ACC112 (cell line): ENCODE measurements around the gene NLGN3.

Experiments used
- H2AFZ ChIP-seq: fragments of 200-600 bp; sonication (generic); one replicate; pipeline ENCODE4 v1.6.0; 2017; ENCODE audit warnings: antibody characterized with exemption, low read length; ENCODE audit not compliant: unreplicated experiment
- H3K27ac ChIP-seq: fragments of 200-600 bp; sonication (generic); 2 replicates; pipeline ENCODE4 v1.5.1; 2014; ENCODE audit warnings: low read depth, mild to moderate bottlenecking, antibody characterized with exemption, low read length, moderate library complexity
- H3K27me3 ChIP-seq: fragments of 200-600 bp; sonication (generic); 2 replicates; pipeline ENCODE4 v1.6.1; 2014; ENCODE audit warnings: mild to moderate bottlenecking, antibody characterized with exemption, low read length, moderate library complexity, mixed read lengths; ENCODE audit not compliant: insufficient read depth
- H3K36me3 ChIP-seq: fragments of 200-600 bp; sonication (generic); 2 replicates; pipeline ENCODE4 v1.6.1; 2016; ENCODE audit warnings: mild to moderate bottlenecking, antibody characterized with exemption, low read length, moderate library complexity, mixed read lengths; ENCODE audit not compliant: insufficient read depth
- H3K4me1 ChIP-seq: fragments of 200-600 bp; sonication (generic); one replicate; pipeline ENCODE4 v1.6.1; 2016; ENCODE audit warnings: low read length, mixed read lengths; ENCODE audit not compliant: insufficient read depth, unreplicated experiment, control insufficient read depth
- H3K4me3 ChIP-seq: fragments of 200-600 bp; sonication (generic); 2 replicates; pipeline ENCODE4 v1.5.1; 2014; ENCODE audit warnings: mild to moderate bottlenecking, low read depth, low read length
- H3K79me2 ChIP-seq: fragments of 200-600 bp; sonication (generic); one replicate; pipeline ENCODE4 v1.6.0; 2016; ENCODE audit warnings: low read length; ENCODE audit not compliant: control insufficient read depth, unreplicated experiment, insufficient read depth

The NLGN3 gene

DNA sequence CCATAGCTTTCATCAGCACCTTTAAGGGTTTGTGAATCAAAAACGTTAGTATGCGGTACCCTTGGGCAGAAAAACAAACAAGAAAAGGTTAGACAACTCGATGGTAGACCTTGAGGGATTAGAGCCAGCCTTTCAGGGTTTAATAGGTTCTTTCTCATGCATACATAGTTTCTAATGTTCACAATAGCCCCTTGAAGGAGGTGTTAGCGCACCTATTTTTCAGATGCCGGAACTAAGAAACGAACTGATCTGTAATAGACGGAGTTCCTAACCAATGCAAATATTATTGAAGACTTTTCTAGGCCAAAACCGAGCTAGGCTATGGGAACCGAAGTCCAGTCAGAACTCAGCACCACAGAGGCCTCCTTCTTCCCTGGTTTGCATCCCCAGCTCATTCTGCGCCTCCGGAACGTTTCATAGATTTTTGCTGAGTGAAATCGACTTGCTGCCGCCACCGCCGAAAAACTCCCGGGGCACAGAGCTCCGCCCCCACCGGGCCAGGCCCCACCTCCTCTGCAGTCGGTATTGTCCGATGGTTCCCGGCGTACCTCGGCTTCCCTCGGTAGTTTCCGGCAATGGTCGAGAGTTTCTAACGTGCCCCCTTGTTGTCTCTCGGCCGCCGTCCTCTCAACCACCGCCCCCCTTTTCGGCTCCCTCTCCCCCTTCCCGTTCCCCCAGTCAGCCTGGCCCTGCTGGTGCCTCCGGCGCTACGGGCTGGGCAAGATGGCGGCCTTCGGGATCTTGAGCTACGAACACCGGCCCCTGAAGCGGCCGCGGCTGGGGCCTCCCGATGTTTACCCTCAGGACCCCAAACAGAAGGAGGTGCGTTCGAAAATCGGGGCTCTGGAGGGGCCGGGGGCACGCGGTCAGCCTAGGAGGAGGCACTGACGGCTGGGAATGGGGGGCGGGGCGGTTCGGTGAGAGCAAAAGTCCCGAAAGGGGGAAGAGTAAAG is 26.3 kb upstream of the NLGN3 start, which contains the start of gene MED12:
Gene MED12, plus strand, starts transcription at position 565 of the 953 bp plus-strand sequence. Its CDS starts 159 bp downstream, at position 724.
- peaks cover 6% of the 10 kb centered on the region for H3K79me2 ChIP-seq
- peak within 1 kb of the TSS; percentile 83 for H3K4me3 ChIP-seq
- H3K27me3 ChIP-seq: no peaks in the 10 kb centered on the region
- no peaks in the 10 kb centered on the region for H3K36me3 ChIP-seq
- H2AFZ ChIP-seq: peak within 1 kb of the TSS; percentile 78
- no peaks in the 10 kb centered on the region for H3K4me1 ChIP-seq
- H3K27ac ChIP-seq: peak within 1 kb of the TSS; percentile 46; the same call in 1 of the 2 replicates

DNA sequence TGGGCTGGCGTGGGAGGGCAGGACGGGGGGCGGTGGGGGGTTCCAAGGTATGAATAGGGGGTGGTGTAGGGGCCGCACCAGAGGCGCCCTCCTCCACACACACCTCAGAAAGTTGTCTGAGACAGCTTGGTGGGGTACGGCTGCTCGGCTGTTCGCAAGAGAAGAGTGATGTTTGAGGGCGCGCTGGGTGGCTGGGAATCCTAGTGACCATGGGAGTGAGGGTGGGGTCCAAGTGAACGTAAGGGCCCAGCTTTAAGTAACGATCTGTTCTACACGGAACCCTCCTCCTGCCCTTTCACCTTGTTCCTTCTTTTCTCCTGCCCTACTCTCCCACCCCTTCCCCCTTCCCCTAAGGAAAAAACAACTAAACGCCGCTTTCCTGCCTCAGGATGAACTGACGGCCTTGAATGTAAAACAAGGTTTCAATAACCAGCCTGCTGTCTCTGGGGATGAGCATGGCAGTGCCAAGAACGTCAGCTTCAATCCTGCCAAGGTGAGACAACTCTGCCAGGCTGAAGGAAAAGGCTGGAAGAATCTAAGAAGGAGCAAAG is 25.6 kb upstream of the NLGN3 start:
- Histone ChIP-seq H3K27me3 (no peaks in the 10 kb centered on the region), H3K36me3 (no peaks in the 10 kb centered on the region), H3K4me1 (no peaks in the 10 kb centered on the region), H2AFZ (peak overlapping the region; percentile 78), H3K4me3 (peak overlapping the region; percentile 83), H3K79me2 (peaks cover 6% of the 10 kb centered on the region), H3K27ac (no peak overlapping the region)

DNA sequence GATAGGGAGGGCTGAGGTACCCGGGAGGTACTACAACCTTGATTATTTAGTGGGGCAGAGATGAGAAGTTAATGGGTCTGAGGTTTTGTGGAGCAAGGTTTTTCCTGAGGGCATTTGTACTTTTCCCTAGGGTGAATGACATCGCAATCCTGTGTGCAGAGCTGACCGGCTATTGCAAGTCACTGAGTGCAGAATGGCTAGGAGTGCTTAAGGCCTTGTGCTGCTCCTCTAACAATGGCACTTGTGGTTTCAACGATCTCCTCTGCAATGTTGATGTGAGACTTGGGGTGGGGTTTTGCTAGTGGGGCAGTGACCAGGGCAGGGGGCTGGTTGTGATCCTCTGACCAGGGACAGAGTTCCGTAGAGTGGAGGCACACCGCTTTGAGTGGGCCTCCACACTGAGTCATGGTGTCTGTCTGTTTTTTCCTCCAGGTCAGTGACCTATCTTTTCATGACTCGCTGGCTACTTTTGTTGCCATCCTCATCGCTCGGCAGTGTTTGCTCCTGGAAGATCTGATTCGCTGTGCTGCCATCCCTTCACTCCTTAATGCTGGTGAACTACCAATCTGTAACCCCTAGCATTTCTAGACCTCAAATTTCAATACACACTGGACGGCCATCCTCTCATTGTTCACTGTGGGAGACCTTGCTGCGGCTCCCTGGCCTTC is 16.3 kb upstream of the NLGN3 start:
- peak overlapping the region; percentile 23; the same call in 1 of the 2 replicates for H3K27ac ChIP-seq
- peaks cover 12% of the 10 kb centered on the region for H3K4me1 ChIP-seq
- H3K36me3 ChIP-seq: no peaks in the 10 kb centered on the region

DNA sequence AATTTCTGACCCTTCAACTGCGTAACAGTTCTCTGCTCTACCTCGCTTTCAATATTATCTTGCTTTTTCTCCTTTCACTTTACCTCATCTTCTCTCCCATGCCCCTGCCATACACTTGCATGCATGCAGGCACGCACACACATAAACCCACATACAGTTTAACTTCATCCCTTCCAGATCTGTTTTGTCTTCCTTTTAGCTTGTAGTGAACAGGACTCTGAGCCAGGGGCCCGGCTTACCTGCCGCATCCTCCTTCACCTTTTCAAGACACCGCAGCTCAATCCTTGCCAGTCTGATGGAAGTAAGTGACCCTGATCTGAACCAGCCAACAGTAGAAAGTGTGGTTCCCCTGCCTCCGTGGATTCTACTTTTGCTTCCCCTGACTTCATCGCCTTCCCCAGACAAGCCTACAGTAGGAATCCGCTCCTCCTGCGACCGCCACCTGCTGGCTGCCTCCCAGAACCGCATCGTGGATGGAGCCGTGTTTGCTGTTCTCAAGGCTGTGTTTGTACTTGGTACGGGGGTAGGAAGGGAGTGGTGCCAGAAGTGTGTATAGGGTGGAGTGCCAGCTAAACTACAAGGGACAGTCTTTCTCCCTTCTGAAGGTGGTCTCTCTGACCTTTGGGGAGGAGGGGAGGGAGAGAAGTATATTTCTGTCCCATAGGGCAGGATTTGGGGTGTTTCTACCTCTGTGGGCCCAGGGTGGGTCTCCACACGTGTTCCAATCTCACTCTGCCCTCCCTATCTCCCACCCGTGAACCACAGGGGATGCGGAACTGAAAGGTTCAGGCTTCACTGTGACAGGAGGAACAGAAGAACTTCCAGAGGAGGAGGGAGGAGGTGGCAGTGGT is 15.5 kb upstream of the NLGN3 start:
- no peak overlapping the region for H3K4me3 ChIP-seq
- peak overlapping the region; percentile 23; the same call in 1 of the 2 replicates for H3K27ac ChIP-seq
- H3K27me3 ChIP-seq: no peaks in the 10 kb centered on the region
- H3K4me1 ChIP-seq: peaks cover 12% of the 10 kb centered on the region
- H3K79me2 ChIP-seq: no peaks in the 10 kb centered on the region
- no peaks in the 10 kb centered on the region for H3K36me3 ChIP-seq
- H2AFZ ChIP-seq: no peak overlapping the region

More for the DNA sequence above, 16.3 kb upstream of the NLGN3 start:
- H3K79me2 ChIP-seq: no peaks in the 10 kb centered on the region
- H3K4me3 ChIP-seq: no peak overlapping the region
- H2AFZ ChIP-seq: no peak overlapping the region
- H3K27me3 ChIP-seq: no peaks in the 10 kb centered on the region

DNA sequence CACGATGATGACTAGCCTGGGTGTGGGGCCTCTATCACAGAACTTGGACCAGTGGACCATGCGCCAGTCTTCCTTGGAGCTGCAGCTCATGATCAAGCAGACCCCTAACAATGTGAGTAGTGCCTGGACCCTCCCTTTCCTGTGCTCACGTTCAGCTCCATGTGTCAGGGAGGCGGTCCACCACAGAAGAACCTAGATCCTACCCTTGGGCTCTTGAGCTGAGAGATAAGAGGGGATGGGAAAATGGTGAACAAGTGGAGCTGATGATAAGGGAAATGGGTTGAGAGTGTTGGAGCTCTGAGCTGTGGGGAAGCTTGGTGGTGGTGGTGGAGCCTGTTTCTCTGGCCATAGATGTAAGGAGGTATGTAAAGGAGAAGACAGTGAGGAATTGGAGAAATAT is 13.1 kb upstream of the NLGN3 start:
- Histone ChIP-seq H3K79me2 (no peaks in the 10 kb centered on the region), H3K27me3 (no peaks in the 10 kb centered on the region), H2AFZ (no peak overlapping the region), H3K4me3 (no peak overlapping the region), H3K27ac (no peak overlapping the region), H3K36me3 (no peaks in the 10 kb centered on the region), H3K4me1 (peaks cover 12% of the 10 kb centered on the region)

DNA sequence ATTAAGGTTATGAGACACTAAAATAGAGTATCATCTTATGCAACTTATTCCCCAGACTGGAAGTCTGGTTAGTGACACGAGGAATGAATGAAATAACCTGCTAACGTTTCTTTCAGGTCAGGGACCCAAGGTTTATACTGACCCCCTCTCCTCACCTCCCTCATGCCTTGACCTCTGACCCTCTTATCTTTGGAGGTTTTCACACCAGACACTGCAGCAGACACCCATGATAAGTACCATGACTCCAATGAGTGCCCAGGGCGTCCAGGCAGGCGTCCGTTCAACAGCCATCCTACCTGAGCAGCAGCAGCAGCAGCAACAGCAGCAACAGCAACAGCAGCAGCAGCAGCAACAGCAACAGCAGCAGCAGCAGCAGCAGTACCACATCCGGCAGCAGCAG is 4.2 kb upstream of the NLGN3 start:
- no peaks in the 10 kb centered on the region for H3K79me2 ChIP-seq
- no peaks in the 10 kb centered on the region for H3K27me3 ChIP-seq
- no peak overlapping the region for H3K4me3 ChIP-seq
- H2AFZ ChIP-seq: no peak overlapping the region
- H3K36me3 ChIP-seq: no peaks in the 10 kb centered on the region
- no peaks in the 10 kb centered on the region for H3K4me1 ChIP-seq
- no peak overlapping the region for H3K27ac ChIP-seq

DNA sequence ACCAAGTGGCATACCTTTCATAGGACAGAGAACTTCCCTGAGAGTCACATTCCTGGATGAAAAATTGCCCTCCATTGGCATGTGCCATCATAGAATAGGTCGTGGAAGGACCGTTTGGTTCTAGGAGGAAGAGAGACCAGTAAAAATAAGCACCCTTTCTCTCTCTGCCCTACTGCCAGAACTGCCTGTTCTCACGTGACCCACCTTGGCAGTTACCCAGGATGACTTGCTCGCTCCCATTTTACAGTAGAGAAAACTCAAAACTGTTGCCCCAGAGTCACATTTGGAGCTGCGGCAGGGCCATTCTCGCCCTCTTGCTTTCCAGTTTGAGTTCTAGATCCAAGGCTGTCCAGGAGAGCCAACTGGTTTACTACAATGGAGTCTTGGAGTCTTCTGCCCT is 1.1 kb upstream of the NLGN3 start:
- H3K36me3 ChIP-seq: no peaks in the 10 kb centered on the region
- H3K27me3 ChIP-seq: no peaks in the 10 kb centered on the region
- no peak overlapping the region for H2AFZ ChIP-seq
- no peak overlapping the region for H3K27ac ChIP-seq
- H3K79me2 ChIP-seq: no peaks in the 10 kb centered on the region
- H3K4me1 ChIP-seq: no peaks in the 10 kb centered on the region
- no peak overlapping the region for H3K4me3 ChIP-seq

DNA sequence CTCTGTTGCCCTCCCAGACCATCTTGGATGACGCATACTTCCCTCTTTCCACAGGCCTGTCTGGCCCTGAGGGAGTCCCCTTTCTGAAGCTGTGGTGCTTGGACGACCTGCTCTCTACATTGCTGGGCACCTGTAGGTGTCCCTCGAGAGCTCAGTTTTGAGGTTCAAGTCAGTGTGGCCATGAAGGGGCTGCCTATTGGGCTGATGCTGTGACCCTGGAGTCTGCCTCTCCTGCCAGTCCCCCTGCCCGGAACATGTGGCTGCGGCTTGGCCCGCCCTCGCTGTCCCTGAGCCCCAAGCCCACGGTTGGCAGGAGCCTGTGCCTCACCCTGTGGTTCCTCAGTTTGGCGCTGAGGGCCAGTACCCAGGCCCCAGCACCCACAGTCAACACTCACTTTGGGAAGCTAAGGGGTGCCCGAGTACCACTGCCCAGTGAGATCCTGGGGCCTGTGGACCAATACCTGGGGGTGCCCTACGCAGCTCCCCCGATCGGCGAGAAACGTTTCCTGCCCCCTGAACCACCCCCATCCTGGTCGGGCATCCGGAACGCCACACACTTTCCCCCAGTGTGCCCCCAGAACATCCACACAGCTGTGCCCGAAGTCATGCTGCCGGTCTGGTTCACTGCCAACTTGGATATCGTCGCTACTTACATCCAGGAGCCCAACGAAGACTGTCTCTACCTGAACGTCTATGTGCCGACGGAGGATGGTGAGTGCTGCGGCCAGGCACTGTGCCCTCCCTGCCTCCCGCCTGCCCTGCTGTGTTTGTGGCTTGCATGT is 3.0 kb downstream of the NLGN3 start:
- Histone ChIP-seq H3K4me1 (no peaks in the 10 kb centered on the region), H3K27me3 (no peaks in the 10 kb centered on the region)

DNA sequence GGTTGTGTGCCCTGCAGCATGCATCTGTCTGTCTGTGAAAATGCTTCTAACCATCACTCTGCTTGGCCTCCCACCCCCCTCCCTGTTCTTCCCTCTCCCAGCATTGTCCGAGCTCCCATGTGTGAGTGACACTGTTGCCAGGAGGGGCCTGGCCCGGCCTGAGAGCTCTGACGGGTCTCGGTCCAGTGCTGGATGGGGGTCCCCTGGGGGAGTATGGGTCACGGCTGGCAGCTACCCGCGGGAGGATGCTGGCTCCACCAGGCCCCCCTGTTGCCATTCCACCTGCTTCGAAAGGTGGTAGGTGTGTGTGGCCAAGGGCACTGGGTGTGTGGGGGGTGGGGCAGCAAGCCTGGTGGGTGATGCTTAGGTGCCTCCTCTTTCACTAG is 3.6 kb downstream of the NLGN3 start:
- Histone ChIP-seq H3K27ac (no peak overlapping the region), H3K79me2 (no peaks in the 10 kb centered on the region), H3K36me3 (no peaks in the 10 kb centered on the region), H3K27me3 (no peaks in the 10 kb centered on the region), H3K4me1 (no peaks in the 10 kb centered on the region), H3K4me3 (no peak overlapping the region), H2AFZ (no peak overlapping the region)

More for the DNA sequence above, 3.0 kb downstream of the NLGN3 start:
- Histone ChIP-seq H2AFZ (no peak overlapping the region), H3K27ac (no peak overlapping the region), H3K4me3 (no peak overlapping the region), H3K79me2 (no peaks in the 10 kb centered on the region), H3K36me3 (no peaks in the 10 kb centered on the region)
